ENCODE measurements around the gene RBBP8NL.

DNA sequence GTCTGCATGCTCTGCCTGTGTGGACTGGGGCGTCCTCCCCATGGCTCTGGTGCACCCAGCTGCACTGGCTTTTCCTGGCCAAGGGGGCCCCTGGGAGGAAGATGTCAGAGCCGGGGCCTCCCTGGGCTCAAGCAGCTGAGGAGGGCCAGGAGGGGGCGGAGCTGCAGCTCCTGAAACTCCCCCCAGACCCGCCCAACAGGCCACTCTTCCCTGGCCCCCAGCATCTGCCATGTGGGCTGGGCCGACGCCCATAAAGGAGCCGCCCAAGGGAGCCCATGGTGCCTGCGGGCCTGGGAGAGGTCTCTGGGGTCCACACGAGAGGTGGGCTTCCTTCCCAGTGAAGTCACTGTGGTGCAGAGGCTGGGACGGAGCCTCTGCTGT lies 4.0 kb downstream of the RBBP8NL start:
- TF ChIP-seq, protein P1, sequence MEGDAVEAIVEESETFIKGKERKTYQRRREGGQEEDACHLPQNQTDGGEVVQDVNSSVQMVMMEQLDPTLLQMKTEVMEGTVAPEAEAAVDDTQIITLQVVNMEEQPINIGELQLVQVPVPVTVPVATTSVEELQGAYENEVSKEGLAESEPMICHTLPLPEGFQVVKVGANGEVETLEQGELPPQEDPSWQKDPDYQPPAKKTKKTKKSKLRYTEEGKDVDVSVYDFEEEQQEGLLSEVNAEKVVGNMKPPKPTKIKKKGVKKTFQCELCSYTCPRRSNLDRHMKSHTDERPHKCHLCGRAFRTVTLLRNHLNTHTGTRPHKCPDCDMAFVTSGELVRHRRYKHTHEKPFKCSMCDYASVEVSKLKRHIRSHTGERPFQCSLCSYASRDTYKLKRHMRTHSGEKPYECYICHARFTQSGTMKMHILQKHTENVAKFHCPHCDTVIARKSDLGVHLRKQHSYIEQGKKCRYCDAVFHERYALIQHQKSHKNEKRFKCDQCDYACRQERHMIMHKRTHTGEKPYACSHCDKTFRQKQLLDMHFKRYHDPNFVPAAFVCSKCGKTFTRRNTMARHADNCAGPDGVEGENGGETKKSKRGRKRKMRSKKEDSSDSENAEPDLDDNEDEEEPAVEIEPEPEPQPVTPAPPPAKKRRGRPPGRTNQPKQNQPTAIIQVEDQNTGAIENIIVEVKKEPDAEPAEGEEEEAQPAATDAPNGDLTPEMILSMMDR (IDR thresholded peaks at IDR 0.05; ENCODE audit: low read length): no peak
- TF ChIP-seq EZH2phosphoT487 (IDR thresholded peaks at IDR 0.05; ENCODE audit: low read length): no peak
